HG03060 (cell line): Measurements from ENCODE around the gene KRTAP9-1.
"Not testable (repeated sequence)": the region's sequence is repeated elsewhere in the genome, so short reads cannot be mapped to it uniquely, and the experiment has no call there.

Source experiments
- ATAC-seq: cut with Tn5 transposase; IDR thresholded peaks from one replicate; pipeline ENCODE4 v1.9.1; 2021; ENCODE audit warnings: low read depth, moderate number of reproducible peaks; ENCODE audit not compliant: unreplicated experiment

Gene KRTAP9-1

GRCh38 chr17:41178341-41178740, 11.3 kb upstream of the KRTAP9-1 start:
- no peak for ATAC-seq

GRCh38 chr17:41178843-41179616, 10.7 kb upstream of the KRTAP9-1 start:
- ATAC-seq = no peak

GRCh38 chr17:41184480-41184961, 5.2 kb upstream of the KRTAP9-1 start, which contains the start of gene KRTAP4-1:
TSS of gene KRTAP4-1 (minus strand) at chr17:41184911. CDS start at chr17:41184854, 57 bp downstream.
- ATAC-seq = no peak

- ATAC-seq = no peak
Measured at GRCh38 chr17:41185001-41185400, 4.7 kb upstream of the KRTAP9-1 start.

- ATAC-seq = no peak
Measured at GRCh38 chr17:41186872-41187271, 2.8 kb upstream of the KRTAP9-1 start.

- ATAC-seq = no peak
Measured at GRCh38 chr17:41190328-41190727, 641 bp downstream of the KRTAP9-1 start.

GRCh38 chr17:41196068-41196467, 6.4 kb downstream of the KRTAP9-1 start:
- ATAC-seq = no peak

GRCh38 chr17:41199421-41200078, 9.9 kb downstream of the KRTAP9-1 start:
- ATAC-seq = no peak

- ATAC-seq = no peak
Measured at GRCh38 chr17:41211845-41212466, 22.3 kb downstream of the KRTAP9-1 start.

GRCh38 chr17:41212524-41213169, 23.0 kb downstream of the KRTAP9-1 start:
- no peak for ATAC-seq

GRCh38 chr17:41215681-41216080, 26.0 kb downstream of the KRTAP9-1 start:
- ATAC-seq = no peak

GRCh38 chr17:41223821-41224220, 34.1 kb downstream of the KRTAP9-1 start:
- ATAC-seq = no peak

GRCh38 chr17:41226051-41226450, 36.4 kb downstream of the KRTAP9-1 start:
- no peak for ATAC-seq

GRCh38 chr17:41226598-41227095, 37.0 kb downstream of the KRTAP9-1 start, which contains the start of gene KRTAP9-2:
TSS of gene KRTAP9-2 (plus strand) at chr17:41226648. CDS start at chr17:41226655, 7 bp downstream.
- ATAC-seq = not testable (repeated sequence)

- ATAC-seq = no peak
Measured at GRCh38 chr17:41230094-41230493, 40.4 kb downstream of the KRTAP9-1 start.

GRCh38 chr17:41231731-41232130, 42.0 kb downstream of the KRTAP9-1 start:
- no peak for ATAC-seq

GRCh38 chr17:41232399-41233105, 42.9 kb downstream of the KRTAP9-1 start, which contains the start of gene KRTAP9-3:
TSS of gene KRTAP9-3 (plus strand) at chr17:41232449. CDS start at chr17:41232502, 53 bp downstream.
- not testable (repeated sequence) for ATAC-seq

GRCh38 chr17:41237116-41237515, 47.4 kb downstream of the KRTAP9-1 start:
- ATAC-seq = not testable (repeated sequence)

GRCh38 chr17:41237949-41238437, 48.3 kb downstream of the KRTAP9-1 start, which contains the start of gene KRTAP9-8:
TSS of gene KRTAP9-8 (plus strand) at chr17:41237999. CDS start at chr17:41238052, 53 bp downstream.
- ATAC-seq = not testable (repeated sequence)
